Esophagus muscularis mucosa (tissue), 4 donors: ENCODE measurements around the gene NUP210L. TPM values are rescaled to one million over a fixed set of nuclear protein-coding genes. Genes with fewer than 3 reads are reported as not detected.
"Not testable (repeated sequence)": the region's sequence is repeated elsewhere in the genome, so short reads cannot be mapped to it uniquely, and the experiment has no call there.

Experiments used
- DNase-seq: peaks from one replicate; pipeline ENCODE4 v3.0.0-alpha.2; 2017; ENCODE audit errors: extremely low spot score
- H3K27ac ChIP-seq, 4 donors: fragments of 200-600 bp; sonication (generic); replicated peaks in 1 of 4; 1 replicate in 3 of 4; 2 replicates in 1 of 4; pipeline ENCODE4 v1.5.1; 2016 to 2019; ENCODE audit warnings: mild to moderate bottlenecking in 1 of 4
- H3K27me3 ChIP-seq, 4 donors: fragments of 200-600 bp; sonication (generic); one replicate each; pipeline versions ENCODE4 v1.5.1 to v1.6.0; 2016 to 2019
- H3K36me3 ChIP-seq, 4 donors: fragments of 200-600 bp; sonication (generic); one replicate each; pipeline ENCODE4 v1.5.1; 2016 to 2019
- H3K4me1 ChIP-seq, 4 donors: fragments of 200-600 bp; sonication (generic); one replicate each; pipeline ENCODE4 v1.5.1; 2016 to 2019
- H3K4me3 ChIP-seq, 4 donors: fragments of 200-600 bp; sonication (generic); 1 replicate in 2 of 4; 2 replicates in 2 of 4; pipeline ENCODE4 v1.5.1; 2016 to 2019; ENCODE audit warnings: mild to moderate bottlenecking in 4 of 4, moderate library complexity in 1 of 4
- H3K9me3 ChIP-seq, 4 donors: fragments of 200-600 bp; sonication (generic); 1 replicate in 3 of 4; 2 replicates in 1 of 4; pipeline ENCODE4 v1.5.1; 2016 to 2019
- CTCF ChIP-seq, 3 experiments: fragments of 200-600 bp in 2 of 3; fragments of 450-650 bp in 1 of 3; sonication (generic) in 2 of 3; IDR thresholded peaks; one replicate each; pipeline ENCODE4 v1.5.1; 2017 to 2019; ENCODE audit warnings: antibody characterized with exemption in 3 of 3, mild to moderate bottlenecking in 2 of 3, moderate library complexity in 1 of 3
- EP300 ChIP-seq: sonication (generic); formaldehyde crosslinking; IDR thresholded peaks from one replicate; pipeline ENCODE4 v1.6.1; 2017; ENCODE audit warnings: antibody characterized with exemption
- POLR2A ChIP-seq: fragments of 450-650 bp; IDR thresholded peaks from one replicate; pipeline ENCODE4 v1.6.1; 2017; ENCODE audit warnings: antibody characterized with exemption, moderate library complexity, mild to moderate bottlenecking, low read depth
- POLR2AphosphoS5 ChIP-seq, 2 donors: sonication (generic); formaldehyde crosslinking; IDR thresholded peaks; one replicate each; pipeline ENCODE4 v1.6.1; 2017; ENCODE audit warnings: antibody characterized with exemption in 2 of 2
- WGBS: methylation state at CpG from one replicate; pipeline ENCODE4 v1.1.5; 2018; 5-methylcytosine and 5-hydroxymethylcytosine counted together
- intact Hi-C: fragments of 100-400 bp; cut with DNase I; formaldehyde crosslinking; loops from one replicate; pipeline ENCODE4 v1.15.1; 2023
- total RNA-seq, 4 donors: library from RNA; depleted of rRNA; stranded (reverse); fragments of >200 nt; gene quantifications; one replicate each; pipeline versions ENCODE4 v1.1.0 to v1.2.1, GENCODE V29; 2016

The NUP210L gene
- total RNA-seq, 4 donors from 2014 or later: not detected

- no peak for TF ChIP-seq POLR2AphosphoS5 (IDR thresholded peaks at IDR 0.05)
- no peak for TF ChIP-seq CTCF (IDR thresholded peaks at IDR 0.05)
- no peak for TF ChIP-seq EP300
- no peak for TF ChIP-seq POLR2A
- peaks cover 0 to 4% (median 0%) of the 10 kb centered on the region in 4 donors for H3K9me3 ChIP-seq
- H3K27me3 ChIP-seq: no peaks in the 10 kb centered on the region
- no peaks in the 10 kb centered on the region for H3K36me3 ChIP-seq
- no peak overlapping the region for H3K27ac ChIP-seq
- no peak overlapping the region for H3K4me3 ChIP-seq
- DNase-seq: no peak
- WGBS: 69% methylated on average over 2 of the region's 2 CpGs
- intact Hi-C loops: no loop called here
- no peaks in the 10 kb centered on the region for H3K4me1 ChIP-seq
These were observed 78.5 kb downstream of the NUP210L start for GRCh38 chr1:154076413-154076812.

DNA sequence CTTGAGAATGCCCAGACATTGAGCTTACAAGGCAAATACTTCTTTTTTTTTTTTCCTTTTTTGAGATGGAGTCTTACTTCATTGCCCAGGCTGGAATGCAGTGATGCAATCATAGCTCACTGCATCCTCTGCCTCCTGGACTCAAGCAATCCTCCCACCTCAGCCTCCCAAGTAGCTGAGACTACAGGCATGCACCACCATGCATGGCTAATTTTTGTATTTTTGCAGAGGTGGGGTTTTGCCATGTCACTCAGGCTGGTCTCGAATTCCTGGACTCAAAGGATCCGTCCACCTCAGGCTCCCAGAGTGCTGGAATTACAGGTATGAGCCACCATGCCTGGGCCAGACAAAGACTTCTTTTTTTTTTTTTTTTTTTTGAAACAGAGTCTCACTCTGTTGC lies 79.1 kb downstream of the NUP210L start:
- Histone ChIP-seq H3K9me3 (peaks cover 0 to 4% (median 0%) of the 10 kb centered on the region in 4 donors), H3K4me3 (no peak overlapping the region), H3K27me3 (no peaks in the 10 kb centered on the region), H3K27ac (no peak overlapping the region), H3K36me3 (no peaks in the 10 kb centered on the region), H3K4me1 (no peaks in the 10 kb centered on the region)
- TF ChIP-seq CTCF (IDR thresholded peaks at IDR 0.05) (no peak), POLR2A (no peak), POLR2AphosphoS5 (IDR thresholded peaks at IDR 0.05) (no peak), EP300 (no peak)
- DNase-seq: no peak
- intact Hi-C loops: no loop called here
- WGBS: 84% methylated on average over 2 of the region's 2 CpGs

DNA sequence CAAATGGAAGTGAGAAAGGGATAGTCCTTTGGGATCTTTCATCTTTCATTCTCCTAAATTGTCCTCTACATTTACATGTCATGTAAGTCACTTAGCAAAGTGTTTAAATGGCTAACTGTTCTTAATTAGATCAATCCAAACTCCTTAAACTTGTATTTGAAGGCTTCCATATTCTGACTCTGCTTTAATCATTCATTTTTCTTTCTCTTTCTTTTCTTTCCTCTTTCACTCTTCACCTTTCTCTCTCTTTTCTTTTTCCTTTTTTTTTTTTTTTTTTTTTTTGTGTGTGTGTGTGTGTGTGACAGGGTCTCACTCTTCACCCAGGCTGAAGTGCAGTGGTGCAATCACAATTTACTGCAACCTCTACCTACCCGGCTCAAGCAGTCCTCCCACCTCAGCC lies 92.6 kb downstream of the NUP210L start:
- intact Hi-C loops: no loop called here
- Histone ChIP-seq H3K4me1 (no peaks in the 10 kb centered on the region), H3K27me3 (peaks cover 0 to 3% (median 0%) of the 10 kb centered on the region in 4 donors), H3K36me3 (no peaks in the 10 kb centered on the region), H3K9me3 (no peaks in the 10 kb centered on the region), H3K27ac (no peak overlapping the region), H3K4me3 (no peak overlapping the region)
- TF ChIP-seq CTCF (IDR thresholded peaks at IDR 0.05): no peak
- TF ChIP-seq POLR2AphosphoS5 (IDR thresholded peaks at IDR 0.05): no peak
- TF ChIP-seq POLR2A: no peak
- no peak for TF ChIP-seq EP300
- 86% methylated on average over 1 of the region's 1 CpG for WGBS
- DNase-seq: no peak

- H3K27ac ChIP-seq, H3K4me3 ChIP-seq, intact Hi-C loops, H3K36me3 ChIP-seq, H3K4me1 ChIP-seq, H3K9me3 ChIP-seq, H3K27me3 ChIP-seq, DNase-seq: not testable (repeated sequence)
- 33% methylated on average over 4 of the region's 4 CpGs for WGBS
These were observed 107.4 kb downstream of the NUP210L start for GRCh38 chr1:154047436-154047835.

DNA sequence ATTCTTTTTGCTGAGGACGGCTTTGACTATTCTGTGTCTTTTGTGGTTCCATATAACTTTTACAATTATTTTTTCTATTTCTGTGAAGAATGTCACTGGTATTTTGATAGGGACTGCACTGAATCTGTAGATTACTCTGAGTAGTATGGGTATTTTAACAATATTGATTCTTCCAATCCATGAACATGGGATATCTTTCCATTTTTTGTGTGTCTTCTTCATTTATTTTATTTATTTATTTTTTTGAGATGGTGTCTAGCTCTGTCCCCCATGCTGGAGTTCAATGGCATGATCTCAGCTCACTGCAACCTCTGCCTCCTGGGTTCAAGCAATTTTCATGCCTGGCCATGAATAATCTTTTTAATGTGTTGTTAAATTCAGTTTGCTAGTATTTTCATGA lies 121.2 kb downstream of the NUP210L start:
- H3K27me3 ChIP-seq, H3K4me3 ChIP-seq, H3K27ac ChIP-seq, intact Hi-C loops, DNase-seq, H3K36me3 ChIP-seq, H3K4me1 ChIP-seq: not testable (repeated sequence)
- 100% methylated on average over 1 of the region's 1 CpG for WGBS
- peaks cover 0 to 15% (median 12%) of the 10 kb centered on the region in 4 donors for H3K9me3 ChIP-seq

DNA sequence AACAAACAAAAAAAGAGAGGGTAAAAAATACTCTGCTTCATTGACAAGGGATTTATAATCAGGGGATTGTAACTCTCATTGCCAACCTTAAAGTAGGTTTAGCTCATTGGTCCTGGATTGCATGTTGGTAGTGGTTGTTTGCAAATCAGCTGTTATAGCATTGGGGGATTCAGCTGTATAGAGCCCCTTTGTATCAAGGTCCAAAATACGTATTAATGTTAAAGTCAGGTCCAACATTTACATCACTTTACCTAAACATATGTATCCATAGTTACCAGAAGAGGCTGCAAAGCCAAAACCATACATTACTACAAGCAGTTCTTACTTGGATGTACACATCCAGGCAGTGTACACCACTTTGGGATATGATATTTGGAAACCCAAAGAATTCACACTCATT lies 134.9 kb downstream of the NUP210L start:
- Histone ChIP-seq H3K36me3 (no peaks in the 10 kb centered on the region), H3K27ac (no peak overlapping the region), H3K4me1 (no peaks in the 10 kb centered on the region), H3K4me3 (no peak overlapping the region), H3K9me3 (no peaks in the 10 kb centered on the region), H3K27me3 (no peaks in the 10 kb centered on the region)
- TF ChIP-seq POLR2AphosphoS5 (IDR thresholded peaks at IDR 0.05) (no peak), CTCF (IDR thresholded peaks at IDR 0.05) (no peak), EP300 (no peak), POLR2A (no peak)
- DNase-seq: no peak
- intact Hi-C loops: no loop called here
- WGBS: 86% methylated on average over 1 of the region's 1 CpG
